Ureter (tissue), 1 donor: Measurements from ENCODE around the gene PCDHB13. TPM values are rescaled to one million over a fixed set of nuclear protein-coding genes. Genes with fewer than 3 reads are reported as not detected.

Experiments
- total RNA-seq: library from RNA; stranded (reverse); gene quantifications from one replicate; pipeline ENCODE4 v1.2.4, GENCODE V29; 2023
- donor health status: DM: yes; HTN: yes; CAD: no.

The PCDHB13 gene
- total RNA-seq, 1 donor from 2014 or later = 6.2 TPM

Other genes starting within 250 kb of the PCDHB13 start
- 4.0 TPM for gene PCDHAC2, start 247.4 kb upstream of the PCDHB13 start, total RNA-seq
- gene PCDHB1, start 162.5 kb upstream of the PCDHB13 start, total RNA-seq = 0.13 TPM
- 1.8 TPM for gene PCDHB2, start 119.3 kb upstream of the PCDHB13 start, total RNA-seq
- 1.1 TPM for gene PCDHB3, start 113.4 kb upstream of the PCDHB13 start, total RNA-seq
- gene PCDHB4, start 92.1 kb upstream of the PCDHB13 start, total RNA-seq = 2.2 TPM
- 2.9 TPM for gene PCDHB5, start 78.7 kb upstream of the PCDHB13 start, total RNA-seq
- gene PCDHB6, start 63.9 kb upstream of the PCDHB13 start, total RNA-seq = 1.6 TPM
- 2.4 TPM for gene PCDHB7, start 41.3 kb upstream of the PCDHB13 start, total RNA-seq
- gene PCDHB8, start 36.1 kb upstream of the PCDHB13 start, total RNA-seq = 1.7 TPM
- gene PCDHB16, start 31.5 kb upstream of the PCDHB13 start, total RNA-seq = 3.4 TPM
- 1.9 TPM for gene PCDHB9, start 26.8 kb upstream of the PCDHB13 start, total RNA-seq
- gene PCDHB10, start 21.6 kb upstream of the PCDHB13 start, total RNA-seq = 2.5 TPM
- 2.1 TPM for gene PCDHB11, start 14.3 kb upstream of the PCDHB13 start, total RNA-seq
- gene PCDHB12, start 5.2 kb upstream of the PCDHB13 start, total RNA-seq = 2.8 TPM
- 6.8 TPM for gene PCDHB14, start 9.4 kb downstream of the PCDHB13 start, total RNA-seq
- 4.3 TPM for gene PCDHB15, start 31.5 kb downstream of the PCDHB13 start, total RNA-seq
- gene SLC25A2, start 90.1 kb downstream of the PCDHB13 start, total RNA-seq = 1.3 TPM
- gene TAF7, start 106.9 kb downstream of the PCDHB13 start, total RNA-seq = 56.6 TPM
- gene PCDHGA1, start 116.6 kb downstream of the PCDHB13 start, total RNA-seq = 0.57 TPM
- 2.6 TPM for gene PCDHGA2, start 124.8 kb downstream of the PCDHB13 start, total RNA-seq
- gene PCDHGA3, start 129.9 kb downstream of the PCDHB13 start, total RNA-seq = 2.9 TPM
- 3.0 TPM for gene PCDHGB1, start 136.2 kb downstream of the PCDHB13 start, total RNA-seq
- 4.2 TPM for gene PCDHGA4, start 141.1 kb downstream of the PCDHB13 start, total RNA-seq
- 4.3 TPM for gene PCDHGB2, start 146.1 kb downstream of the PCDHB13 start, total RNA-seq
- 4.6 TPM for gene PCDHGA5, start 150.2 kb downstream of the PCDHB13 start, total RNA-seq
- gene PCDHGB3, start 156.3 kb downstream of the PCDHB13 start, total RNA-seq = 3.2 TPM
- 6.1 TPM for gene PCDHGA6, start 160.0 kb downstream of the PCDHB13 start, total RNA-seq
- gene PCDHGA7, start 168.8 kb downstream of the PCDHB13 start, total RNA-seq = 5.8 TPM
- 8.0 TPM for gene PCDHGB4, start 173.8 kb downstream of the PCDHB13 start, total RNA-seq
- gene PCDHGA8, start 178.7 kb downstream of the PCDHB13 start, total RNA-seq = 3.3 TPM
- gene PCDHGB5, start 184.0 kb downstream of the PCDHB13 start, total RNA-seq = 12.1 TPM
- 8.9 TPM for gene PCDHGA9, start 188.9 kb downstream of the PCDHB13 start, total RNA-seq
- 8.2 TPM for gene PCDHGB6, start 194.1 kb downstream of the PCDHB13 start, total RNA-seq
- 7.4 TPM for gene PCDHGA10, start 199.1 kb downstream of the PCDHB13 start, total RNA-seq
- gene PCDHGB7, start 203.8 kb downstream of the PCDHB13 start, total RNA-seq = 11.7 TPM
- 5.1 TPM for gene PCDHGA11, start 207.1 kb downstream of the PCDHB13 start, total RNA-seq
- 5.0 TPM for gene PCDHGA12, start 216.6 kb downstream of the PCDHB13 start, total RNA-seq